OCI-LY3 (cell line): ENCODE data around the gene SH3GL2.

Source experiments
- H2AFZ ChIP-seq: fragments of 200-600, 300-600 bp; shearing (Covaris generic); 2 replicates; pipeline ENCODE4 v1.6.0; 2014; ENCODE audit warnings: antibody characterized with exemption, low read depth, low read length
- H3K27ac ChIP-seq: fragments of 200-600, 300-600 bp; sonication (generic); 2 replicates; pipeline ENCODE4 v1.5.1; 2014; ENCODE audit warnings: mild to moderate bottlenecking, low read length, moderate library complexity, mixed read lengths
- H3K27me3 ChIP-seq: fragments of 200-600, 300-600 bp; sonication (generic); 2 replicates; pipeline ENCODE4 v1.6.1; 2014; ENCODE audit warnings: low read depth, low read length, mixed read lengths
- H3K36me3 ChIP-seq: fragments of 200-600, 300-600 bp; sonication (generic); replicated peaks from 2 replicates; pipeline ENCODE3; 2014; ENCODE audit warnings: low read depth, low read length, mixed read lengths
- H3K4me1 ChIP-seq: fragments of 300-600, 200-600 bp; sonication (generic); 2 replicates; pipeline ENCODE4 v1.6.1; 2014; ENCODE audit warnings: low read length, mixed read lengths
- H3K4me2 ChIP-seq: fragments of 200-600, 300-600 bp; sonication (generic); 2 replicates; pipeline ENCODE4 v1.6.1; 2014; ENCODE audit warnings: low read length, mixed read lengths
- H3K4me3 ChIP-seq: fragments of 300-600, 200-600 bp; sonication (generic); 2 replicates; pipeline ENCODE4 v1.5.1; 2014; ENCODE audit warnings: antibody characterized with exemption, mild to moderate bottlenecking, low read length, moderate library complexity
- H3K79me2 ChIP-seq: fragments of 300-600, 200-600 bp; shearing (Covaris generic); 2 replicates; pipeline ENCODE4 v1.6.1; 2014; ENCODE audit warnings: mild to moderate bottlenecking, low read length, mixed read lengths
- H3K9ac ChIP-seq: fragments of 300-600, 200-600 bp; shearing (Covaris generic); 2 replicates; pipeline ENCODE4 v1.6.0; 2014; ENCODE audit warnings: mild to moderate bottlenecking, low read length, moderate library complexity
- H3K9me3 ChIP-seq: fragments of 200-600, 300-600 bp; shearing (Covaris generic); 2 replicates; pipeline ENCODE4 v1.6.1; 2014; ENCODE audit warnings: low read length, mixed read lengths; ENCODE audit not compliant: insufficient read depth
- H4K20me1 ChIP-seq: fragments of 200-600, 300-600 bp; sonication (generic); 2 replicates; pipeline ENCODE4 v1.6.1; 2016; ENCODE audit warnings: low read length, mixed read lengths; ENCODE audit not compliant: insufficient read depth
- EZH2phosphoT487 ChIP-seq: fragments of 200-600 bp; shearing (Covaris generic); IDR thresholded peaks from 2 replicates; pipeline ENCODE4 v1.6.1; 2018; ENCODE audit warnings: antibody characterized with exemption, mixed run types, low read depth
- TF ChIP-seq, protein P1 (sequence below): fragments of 200-600, 300-600 bp; sonication (generic); IDR thresholded peaks from 2 replicates; pipeline ENCODE4 v1.5.1; 2014; ENCODE audit warnings: antibody characterized with exemption, low read length, low read depth

SH3GL2 gene

DNA sequence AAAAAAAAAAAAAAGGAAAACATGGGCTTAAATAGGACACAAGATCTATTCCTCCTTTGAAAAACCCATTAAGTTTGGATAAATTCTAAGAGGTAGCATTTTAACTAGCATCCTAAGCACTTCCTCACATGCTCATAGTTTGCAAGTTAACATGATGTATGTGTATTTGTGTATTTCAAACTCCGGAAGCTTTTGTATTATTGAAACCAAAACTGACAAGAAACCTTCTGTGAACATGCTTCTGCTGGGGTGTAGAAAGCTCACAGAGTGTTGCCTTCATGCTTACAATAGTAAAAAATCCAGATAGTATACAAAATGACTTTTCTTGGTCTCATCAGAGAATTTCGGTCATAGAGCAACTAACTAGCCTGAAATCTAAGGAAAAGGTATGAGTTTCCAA lies 103.8 kb downstream of the SH3GL2 start:
- Histone ChIP-seq H3K9ac (no peak overlapping the region), H3K4me1 (no peaks in the 10 kb centered on the region), H3K4me3 (no peak overlapping the region), H3K27ac (no peak overlapping the region), H4K20me1 (no peaks in the 10 kb centered on the region), H3K27me3 (no peaks in the 10 kb centered on the region), H3K79me2 (no peaks in the 10 kb centered on the region), H3K4me2 (no peak overlapping the region), H3K36me3 (no peaks in the 10 kb centered on the region), H3K9me3 (no peaks in the 10 kb centered on the region), H2AFZ (no peak overlapping the region)
- no peak for TF ChIP-seq EZH2phosphoT487
- TF ChIP-seq, protein P1, sequence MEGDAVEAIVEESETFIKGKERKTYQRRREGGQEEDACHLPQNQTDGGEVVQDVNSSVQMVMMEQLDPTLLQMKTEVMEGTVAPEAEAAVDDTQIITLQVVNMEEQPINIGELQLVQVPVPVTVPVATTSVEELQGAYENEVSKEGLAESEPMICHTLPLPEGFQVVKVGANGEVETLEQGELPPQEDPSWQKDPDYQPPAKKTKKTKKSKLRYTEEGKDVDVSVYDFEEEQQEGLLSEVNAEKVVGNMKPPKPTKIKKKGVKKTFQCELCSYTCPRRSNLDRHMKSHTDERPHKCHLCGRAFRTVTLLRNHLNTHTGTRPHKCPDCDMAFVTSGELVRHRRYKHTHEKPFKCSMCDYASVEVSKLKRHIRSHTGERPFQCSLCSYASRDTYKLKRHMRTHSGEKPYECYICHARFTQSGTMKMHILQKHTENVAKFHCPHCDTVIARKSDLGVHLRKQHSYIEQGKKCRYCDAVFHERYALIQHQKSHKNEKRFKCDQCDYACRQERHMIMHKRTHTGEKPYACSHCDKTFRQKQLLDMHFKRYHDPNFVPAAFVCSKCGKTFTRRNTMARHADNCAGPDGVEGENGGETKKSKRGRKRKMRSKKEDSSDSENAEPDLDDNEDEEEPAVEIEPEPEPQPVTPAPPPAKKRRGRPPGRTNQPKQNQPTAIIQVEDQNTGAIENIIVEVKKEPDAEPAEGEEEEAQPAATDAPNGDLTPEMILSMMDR = no peak

DNA sequence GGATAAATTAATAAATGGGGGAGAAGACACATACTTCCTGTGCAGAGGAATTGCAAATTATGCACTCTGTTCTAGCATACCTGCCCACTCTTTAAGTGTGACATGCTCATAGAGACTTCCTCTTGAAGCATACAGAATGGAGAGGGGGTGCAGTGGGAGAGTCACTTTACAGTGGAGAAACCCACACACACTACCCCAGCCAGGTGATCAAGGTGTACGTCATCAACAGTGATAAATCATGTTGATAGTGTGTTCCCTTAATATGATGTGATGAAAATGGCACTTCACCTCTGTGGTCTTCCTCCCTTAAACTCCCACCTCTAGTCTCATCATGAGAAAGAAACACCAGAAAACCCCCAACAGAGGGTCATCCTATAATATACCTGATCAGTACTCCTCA lies 110.0 kb downstream of the SH3GL2 start:
- H3K27ac ChIP-seq = no peak overlapping the region
- TF ChIP-seq, protein P1 = no peak
- no peak for TF ChIP-seq EZH2phosphoT487
- no peak overlapping the region for H2AFZ ChIP-seq
- H3K4me3 ChIP-seq = no peak overlapping the region
- H3K79me2 ChIP-seq = no peaks in the 10 kb centered on the region
- H3K27me3 ChIP-seq = no peaks in the 10 kb centered on the region
- no peaks in the 10 kb centered on the region for H3K4me1 ChIP-seq
- no peak overlapping the region for H3K4me2 ChIP-seq
- H3K9ac ChIP-seq = no peak overlapping the region
- no peaks in the 10 kb centered on the region for H3K9me3 ChIP-seq
- no peaks in the 10 kb centered on the region for H4K20me1 ChIP-seq
- H3K36me3 ChIP-seq = no peaks in the 10 kb centered on the region

DNA sequence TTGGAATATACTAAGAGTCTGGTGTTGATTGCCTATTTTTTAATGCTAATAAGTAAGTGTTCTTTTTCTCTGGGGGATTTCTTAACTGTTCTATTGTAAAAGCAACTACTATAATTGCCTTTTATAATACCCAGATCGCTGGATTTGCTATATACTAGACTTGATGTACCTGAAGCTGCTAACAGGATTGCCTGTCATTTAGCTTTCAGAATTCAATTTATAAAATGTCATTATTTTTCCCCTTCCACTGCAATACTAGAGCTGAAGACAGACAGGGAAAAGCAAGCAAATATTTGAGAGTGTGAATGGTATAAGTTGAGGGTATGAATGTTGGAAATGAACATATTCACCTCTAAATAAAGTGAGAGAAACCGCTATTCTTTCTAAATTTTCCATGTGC lies 115.5 kb downstream of the SH3GL2 start:
- Histone ChIP-seq H4K20me1 (no peaks in the 10 kb centered on the region), H2AFZ (no peak overlapping the region), H3K27me3 (no peaks in the 10 kb centered on the region), H3K27ac (no peak overlapping the region), H3K9me3 (no peaks in the 10 kb centered on the region), H3K4me1 (no peaks in the 10 kb centered on the region), H3K9ac (no peak overlapping the region), H3K4me3 (no peak overlapping the region), H3K4me2 (no peak overlapping the region), H3K36me3 (no peaks in the 10 kb centered on the region), H3K79me2 (no peaks in the 10 kb centered on the region)
- TF ChIP-seq, protein P1 = no peak
- no peak for TF ChIP-seq EZH2phosphoT487

DNA sequence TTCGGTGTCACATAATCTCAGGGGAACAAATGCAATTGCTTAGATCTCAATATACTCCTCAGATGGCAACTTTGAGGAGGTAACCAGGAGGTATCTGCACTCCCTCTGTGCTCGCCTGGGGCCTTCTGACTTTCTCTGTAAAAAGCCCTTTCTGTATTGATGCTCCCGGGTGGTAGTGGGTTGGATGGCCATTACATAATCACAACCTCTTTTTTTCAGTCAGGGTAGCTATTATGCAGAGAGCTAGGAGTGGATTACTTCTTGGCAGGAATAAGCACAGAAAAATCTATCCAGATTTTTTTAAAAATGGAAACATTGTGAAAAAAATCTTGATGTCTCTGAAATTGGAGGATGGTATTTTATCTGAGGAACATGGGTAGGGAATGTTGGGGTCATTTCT lies 116.6 kb downstream of the SH3GL2 start:
- TF ChIP-seq, protein P1 = no peak
- no peak for TF ChIP-seq EZH2phosphoT487
- no peaks in the 10 kb centered on the region for H3K79me2 ChIP-seq

More for the DNA sequence above, 116.6 kb downstream of the SH3GL2 start:
- Histone ChIP-seq H3K9ac (no peak overlapping the region), H3K27ac (no peak overlapping the region), H3K27me3 (no peaks in the 10 kb centered on the region), H3K4me3 (no peak overlapping the region), H3K9me3 (no peaks in the 10 kb centered on the region), H2AFZ (no peak overlapping the region), H3K36me3 (no peaks in the 10 kb centered on the region), H3K4me2 (no peak overlapping the region), H4K20me1 (no peaks in the 10 kb centered on the region), H3K4me1 (no peaks in the 10 kb centered on the region)
